ENCODE results near the gene RAB5A.
"Not testable (repeated sequence)": the region's sequence is repeated elsewhere in the genome, so short reads cannot be mapped to it uniquely, and the experiment has no call there.

RAB5A gene

GRCh38 chr3:20023623-20024405, 76.9 kb downstream of the RAB5A start:
- peak; percentile 28 for DNase-seq (ENCODE audit: low read depth)

- no peak for DNase-seq (ENCODE audit: low read depth)
Observed at GRCh38 chr3:20027136-20027535, 80.2 kb downstream of the RAB5A start.

GRCh38 chr3:20028905-20029331, 82.0 kb downstream of the RAB5A start:
- DNase-seq (ENCODE audit: low read depth), result no peak

- DNase-seq (ENCODE audit: low read depth), result not testable (repeated sequence)
Observed at GRCh38 chr3:20031939-20032338, 85.0 kb downstream of the RAB5A start.
